NCI-H2171 treated with DMSO at 0.1 percent for 48 hours (cell line): ENCODE data around the gene DCUN1D4.
"Not testable (repeated sequence)": the region's sequence is repeated elsewhere in the genome, so short reads cannot be mapped to it uniquely, and the experiment has no call there.

Source experiments
- DNase-seq: peaks from one replicate; lab custom pipeline; 2025; lab: John Stamatoyannopoulos, UW

DCUN1D4 gene

GRCh38 chr4:51855270-51855669 lies 12.3 kb downstream of the DCUN1D4 start:
- no peak for DNase-seq

GRCh38 chr4:51855751-51856150 lies 12.8 kb downstream of the DCUN1D4 start:
- DNase-seq, result no peak

- DNase-seq, result no peak
Observed at GRCh38 chr4:51858605-51859202, 15.8 kb downstream of the DCUN1D4 start.

GRCh38 chr4:51859476-51860031 lies 16.6 kb downstream of the DCUN1D4 start:
- no peak for DNase-seq

DNA sequence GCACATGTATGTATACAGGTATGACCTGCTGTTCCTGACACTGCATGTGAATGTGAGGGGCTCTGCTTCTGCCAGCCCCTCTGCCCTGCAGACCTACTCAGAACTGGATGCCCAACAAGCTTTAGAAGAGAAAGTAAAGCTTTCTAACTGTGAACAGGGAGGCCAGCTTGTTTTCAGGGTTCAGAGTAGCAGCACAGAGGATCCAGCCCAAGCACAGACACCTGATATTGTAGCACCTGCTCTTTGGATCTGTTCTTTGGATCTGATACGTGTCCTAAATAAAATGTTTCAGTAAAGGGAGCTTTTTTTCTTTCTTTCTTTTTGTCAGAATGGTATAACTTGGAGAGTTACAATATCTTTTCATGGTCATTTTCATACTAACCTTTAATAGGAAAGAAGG lies 19.2 kb downstream of the DCUN1D4 start:
- no peak for DNase-seq

DNA sequence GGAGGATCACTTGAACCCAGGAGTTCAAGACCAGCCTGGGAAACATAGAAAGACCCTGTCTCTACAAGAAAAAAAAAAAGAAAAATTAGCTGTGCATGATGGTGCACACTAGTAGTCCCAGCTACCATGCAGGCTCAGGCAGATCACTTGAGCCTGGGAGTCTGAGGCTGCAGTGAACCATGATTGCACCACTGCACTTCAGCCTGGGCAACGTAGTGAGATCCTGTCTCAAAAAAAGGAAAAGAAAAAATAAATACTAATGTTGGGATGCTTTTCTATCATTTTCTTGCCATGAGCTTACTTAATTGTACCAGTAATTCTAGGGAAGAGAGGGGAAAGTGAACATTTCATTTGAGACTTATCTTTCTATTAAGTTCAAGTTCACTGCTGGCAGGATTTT lies 19.8 kb downstream of the DCUN1D4 start:
- no peak for DNase-seq

DNA sequence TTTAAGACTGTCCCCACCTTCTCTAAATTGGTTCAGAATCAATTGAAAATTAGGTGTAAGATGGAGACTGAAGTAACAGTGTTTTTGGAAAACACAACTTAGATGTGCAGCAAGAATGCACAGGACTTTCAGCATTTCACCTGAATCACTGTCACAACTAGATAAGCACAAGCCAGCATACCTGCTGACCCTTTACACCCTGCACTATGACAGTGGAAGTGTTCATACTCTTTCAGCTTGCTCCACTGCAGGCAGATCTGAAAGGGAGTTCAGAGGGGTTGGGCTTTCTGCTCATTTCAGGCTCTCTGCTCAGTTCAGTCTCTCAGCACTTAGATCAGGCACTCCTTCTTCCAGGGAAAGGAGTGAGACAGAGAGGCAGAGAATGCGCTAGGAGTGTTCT lies 22.8 kb downstream of the DCUN1D4 start:
- no peak for DNase-seq

DNA sequence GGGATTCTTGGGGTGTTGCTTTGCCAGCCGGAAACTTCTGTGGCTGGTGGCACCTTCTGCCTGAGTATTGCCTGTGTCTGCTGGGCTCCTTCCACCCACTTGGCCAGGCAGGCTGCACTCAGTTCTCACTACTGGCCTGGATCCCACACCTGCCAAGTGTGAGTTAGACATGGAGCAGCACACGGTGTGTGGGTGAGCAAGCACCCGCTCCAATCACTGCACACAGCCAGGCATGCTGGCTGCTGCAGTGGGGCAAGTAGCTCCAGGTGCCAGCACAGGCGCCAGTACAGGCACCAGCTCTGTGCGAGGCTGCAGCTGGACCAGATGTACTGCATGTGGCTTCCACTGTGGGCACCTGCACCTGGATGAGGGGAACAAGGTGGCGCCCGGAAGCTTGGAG lies 23.9 kb downstream of the DCUN1D4 start:
- no peak for DNase-seq

DNA sequence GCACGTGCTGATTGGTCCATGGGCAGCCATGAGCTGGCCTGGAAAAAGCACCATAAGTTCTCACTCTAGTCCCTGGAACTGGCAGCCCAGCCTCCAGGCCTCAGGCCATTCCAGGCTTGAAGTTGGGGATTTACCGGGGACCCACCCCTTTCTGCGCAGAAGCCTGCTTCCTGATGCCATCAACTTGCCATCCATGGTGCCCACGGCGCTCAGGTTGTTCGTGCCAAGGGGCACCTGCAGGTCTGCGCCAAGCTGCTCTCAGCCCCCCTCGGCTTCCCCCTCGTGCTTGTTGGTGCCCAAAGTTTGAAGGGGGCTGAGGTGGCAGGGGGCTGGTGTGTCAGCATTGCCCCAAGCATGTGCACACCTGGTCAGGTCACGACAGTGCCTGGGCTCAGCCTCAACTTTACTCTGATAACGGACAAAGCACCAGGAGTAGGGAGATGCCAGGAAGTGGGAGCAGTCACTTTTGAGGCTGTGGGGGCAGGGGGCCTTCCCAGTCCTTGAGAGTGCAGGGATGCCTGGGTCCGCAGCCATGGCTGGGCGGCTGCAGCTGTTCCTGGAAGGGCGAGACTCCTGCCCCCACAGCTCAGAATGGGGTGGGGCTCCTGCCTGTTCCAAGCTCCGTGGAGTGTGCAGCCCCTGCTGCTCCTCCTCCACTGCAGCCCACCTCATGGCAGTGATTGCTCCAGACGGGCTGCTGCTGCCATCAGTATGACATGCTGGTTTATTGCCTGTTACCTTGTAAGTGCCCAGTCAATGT lies 24.9 kb downstream of the DCUN1D4 start:
- no peak for DNase-seq

DNA sequence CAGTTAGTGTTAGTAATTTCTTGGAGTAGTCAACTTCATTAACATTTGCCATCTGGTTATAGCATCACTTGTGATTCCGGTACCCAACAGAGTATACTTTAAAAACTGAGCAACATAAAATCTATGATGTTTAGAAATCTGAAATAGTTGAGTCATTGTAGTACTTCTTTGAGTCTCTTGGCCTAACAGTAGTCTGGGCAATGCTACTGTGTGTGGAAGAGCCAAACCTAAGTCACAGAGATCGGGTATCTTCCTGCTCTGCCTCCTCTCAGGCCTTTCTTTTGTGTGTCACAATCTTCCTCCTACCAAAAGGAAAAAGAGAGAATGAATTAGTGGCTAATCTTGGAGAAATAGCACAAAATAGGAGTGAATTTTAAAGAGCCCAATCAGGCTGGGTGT lies 25.5 kb downstream of the DCUN1D4 start:
- DNase-seq, result no peak

- no peak for DNase-seq
Observed at GRCh38 chr4:51870441-51871188, 27.7 kb downstream of the DCUN1D4 start.

DNA sequence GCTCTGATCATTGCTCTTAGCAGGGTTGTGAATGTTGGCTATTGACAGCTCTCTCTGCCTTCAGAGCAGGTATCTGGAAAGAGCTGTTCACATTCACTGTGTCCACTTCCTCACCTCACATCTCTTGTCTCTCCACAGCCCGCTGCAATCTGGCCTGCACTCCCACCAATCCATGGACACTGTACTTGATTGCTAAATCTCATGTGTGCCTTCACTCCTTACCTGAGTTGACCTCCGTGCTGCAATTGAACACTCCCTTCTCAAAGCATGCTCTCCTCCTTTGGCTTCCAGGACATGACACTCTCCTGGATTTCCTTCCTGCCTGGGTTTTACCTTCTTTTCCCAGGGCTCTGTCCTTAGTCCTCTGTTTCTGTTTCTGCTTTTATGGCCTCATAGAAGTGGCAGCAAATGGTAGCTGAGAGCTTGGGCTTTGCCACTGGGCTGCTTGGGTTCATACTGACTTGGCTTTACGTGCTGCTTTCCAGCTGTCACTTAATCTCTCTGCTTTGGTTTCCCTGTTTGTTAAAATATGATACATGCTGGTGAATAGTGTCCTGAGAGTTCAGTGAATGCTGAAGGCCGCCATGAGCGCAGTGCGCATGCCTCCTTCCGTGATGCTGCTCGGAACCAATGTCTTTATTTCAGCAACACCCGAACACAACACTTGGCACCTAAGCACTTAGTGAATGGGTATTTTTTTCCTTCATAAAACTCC lies 29.5 kb downstream of the DCUN1D4 start:
- no peak for DNase-seq

- no peak for DNase-seq
Observed at GRCh38 chr4:51874551-51874950, 31.6 kb downstream of the DCUN1D4 start.

- no peak for DNase-seq
Observed at GRCh38 chr4:51878431-51878830, 35.5 kb downstream of the DCUN1D4 start.

- no peak for DNase-seq
Observed at GRCh38 chr4:51880016-51880915, 37.3 kb downstream of the DCUN1D4 start.

DNA sequence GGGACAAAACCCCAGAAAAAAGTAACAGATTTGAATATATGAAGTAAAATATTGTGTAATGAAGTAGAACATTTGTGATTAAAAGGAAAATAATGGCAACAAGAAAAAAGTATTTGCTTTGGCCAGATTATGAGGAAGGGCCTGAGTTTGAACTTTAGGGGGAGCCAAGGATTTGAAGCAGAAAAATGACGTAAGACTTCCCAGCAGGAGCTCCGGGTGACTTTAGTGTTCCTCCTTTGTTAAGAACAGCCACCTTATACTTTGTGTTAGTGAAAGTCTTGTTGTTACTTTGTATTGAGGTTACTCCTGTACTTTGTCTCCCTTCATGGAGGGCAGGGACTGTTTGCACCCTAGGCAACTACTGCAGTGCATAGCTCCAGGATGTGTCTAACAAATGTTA lies 41.1 kb downstream of the DCUN1D4 start:
- no peak for DNase-seq

DNA sequence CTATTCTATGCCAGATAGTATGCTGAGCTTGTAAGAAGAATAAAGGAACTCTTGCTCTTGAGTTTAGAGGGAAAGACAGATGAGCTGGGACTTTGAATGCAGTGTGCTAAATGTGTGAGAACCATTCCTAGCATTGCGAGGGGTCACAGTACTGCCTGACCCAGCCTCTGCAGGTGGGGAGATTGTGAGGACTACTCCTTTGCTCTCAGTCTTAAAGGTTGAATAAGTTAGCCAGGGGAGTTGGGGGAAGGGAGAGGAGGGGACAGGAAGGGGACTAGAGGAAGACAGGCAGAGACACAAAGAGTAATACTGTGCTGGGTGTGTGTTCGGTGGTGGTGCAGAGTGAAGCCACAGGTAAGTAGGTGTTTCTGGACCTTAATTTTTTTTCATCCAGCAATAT lies 41.7 kb downstream of the DCUN1D4 start:
- no peak for DNase-seq

- no peak for DNase-seq
Observed at GRCh38 chr4:51885363-51885762, 42.4 kb downstream of the DCUN1D4 start.

DNA sequence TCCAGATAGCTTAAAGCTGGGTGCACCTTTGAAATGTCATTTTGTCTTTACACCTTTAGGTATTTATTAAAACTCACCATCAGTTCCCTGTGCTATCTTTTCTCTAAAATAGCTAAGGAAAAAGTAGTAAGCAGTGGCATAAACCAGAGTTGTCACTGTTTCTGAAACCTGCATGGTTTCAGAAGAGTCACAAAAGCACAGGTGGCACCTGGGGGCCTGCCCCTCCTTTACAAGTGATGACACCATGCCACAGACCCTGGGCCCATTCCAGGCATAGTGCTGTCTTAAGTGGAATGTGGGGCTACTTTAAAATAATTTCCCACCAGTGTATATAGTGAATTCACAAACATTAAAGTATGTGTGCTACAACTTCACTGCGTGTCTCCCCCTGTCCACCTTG lies 47.8 kb downstream of the DCUN1D4 start:
- no peak for DNase-seq

GRCh38 chr4:51893402-51893801 lies 50.4 kb downstream of the DCUN1D4 start:
- not testable (repeated sequence) for DNase-seq

DNA sequence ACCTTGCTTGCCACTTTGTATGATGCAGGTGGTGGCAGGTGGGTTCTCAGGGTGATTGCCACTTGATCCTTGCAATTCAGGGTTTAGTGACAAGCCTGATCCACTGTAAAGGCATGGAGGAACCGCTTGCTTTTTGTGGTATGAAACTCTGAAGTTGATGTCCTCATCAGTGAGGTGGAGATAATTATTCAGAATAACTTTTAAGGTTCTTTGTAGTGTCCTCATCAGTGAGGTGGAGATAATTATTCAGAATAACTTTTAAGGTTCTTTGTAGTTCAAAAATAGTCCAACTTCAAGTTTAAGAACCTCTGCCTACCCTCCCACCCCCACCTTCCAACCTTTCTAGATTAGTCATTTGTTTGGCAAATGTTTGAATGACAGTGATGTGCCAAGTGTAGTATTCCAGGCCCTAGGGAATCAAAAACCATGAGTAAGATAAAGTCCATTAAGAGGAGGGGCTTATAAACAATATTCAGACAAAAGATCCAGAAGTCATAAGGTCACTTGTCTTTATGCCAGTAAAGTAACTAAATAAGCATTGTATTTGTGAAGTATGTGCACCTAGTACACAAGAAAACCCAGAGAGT lies 51.2 kb downstream of the DCUN1D4 start:
- DNase-seq, result no peak
